ENCODE measurements around the gene IL23R. TPM values are rescaled to one million over a fixed set of nuclear protein-coding genes. Genes with fewer than 3 reads are reported as not detected.
A peak's percentile ranks its signal among the peaks of the same experiment; 100 is the strongest.
"Not testable (repeated sequence)": the region's sequence is repeated elsewhere in the genome, so short reads cannot be mapped to it uniquely, and the experiment has no call there.

Gene IL23R
- total RNA-seq, 4 donors from 2014 or later = under 0.01 to 0.22 TPM; not detected in 2

GRCh38 chr1:67142931-67143330 is 23.3 kb upstream of the IL23R start:
- no peak for TF ChIP-seq CTCF (IDR thresholded peaks at IDR 0.05)
- no peak for TF ChIP-seq POLR2A (IDR thresholded peaks at IDR 0.05)
- H3K36me3 ChIP-seq = no peaks in the 10 kb centered on the region
- no peaks in the 10 kb centered on the region for H3K4me1 ChIP-seq
- no peak overlapping the region for H3K27ac ChIP-seq
- no peak for DNase-seq
- intact Hi-C loops (cut with DNase I) = no loop called here
- WGBS, 2 donors = 60 to 70% methylated on average over 3 of the region's 3 CpGs
- H3K9me3 ChIP-seq = no peaks in the 10 kb centered on the region
- H3K4me3 ChIP-seq = no peak overlapping the region
- H3K27me3 ChIP-seq = no peaks in the 10 kb centered on the region

DNA sequence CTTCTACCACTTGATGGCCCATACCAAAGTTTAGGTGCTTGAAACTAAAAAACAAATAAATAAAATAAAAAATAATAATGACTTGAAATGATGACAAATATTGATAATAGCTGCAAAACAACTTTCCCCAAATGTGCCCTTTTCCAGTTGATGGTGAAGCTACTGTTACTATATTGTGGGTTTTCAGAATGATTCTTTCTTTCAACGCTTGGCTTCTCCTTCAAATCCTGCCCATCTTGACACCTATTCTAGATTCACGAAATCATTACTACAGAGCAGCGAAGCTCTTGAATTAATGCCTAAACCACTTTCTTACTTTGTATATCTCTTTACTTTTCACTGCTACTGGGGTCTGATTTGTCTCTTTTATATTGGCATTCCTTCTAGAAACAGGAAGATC is 22.3 kb upstream of the IL23R start:
- Histone ChIP-seq H3K36me3 (no peaks in the 10 kb centered on the region), H3K27ac (no peak overlapping the region), H3K9me3 (no peaks in the 10 kb centered on the region), H3K27me3 (no peaks in the 10 kb centered on the region), H3K4me3 (no peak overlapping the region), H3K4me1 (peaks cover 0 to 5% (median 3%) of the 10 kb centered on the region in 3 donors)
- 76 to 82% methylated on average over 3 of the region's 3 CpGs for WGBS, 2 donors
- intact Hi-C loops (cut with DNase I) = no loop called here
- TF ChIP-seq POLR2A (IDR thresholded peaks at IDR 0.05) = no peak
- DNase-seq = no peak

DNA sequence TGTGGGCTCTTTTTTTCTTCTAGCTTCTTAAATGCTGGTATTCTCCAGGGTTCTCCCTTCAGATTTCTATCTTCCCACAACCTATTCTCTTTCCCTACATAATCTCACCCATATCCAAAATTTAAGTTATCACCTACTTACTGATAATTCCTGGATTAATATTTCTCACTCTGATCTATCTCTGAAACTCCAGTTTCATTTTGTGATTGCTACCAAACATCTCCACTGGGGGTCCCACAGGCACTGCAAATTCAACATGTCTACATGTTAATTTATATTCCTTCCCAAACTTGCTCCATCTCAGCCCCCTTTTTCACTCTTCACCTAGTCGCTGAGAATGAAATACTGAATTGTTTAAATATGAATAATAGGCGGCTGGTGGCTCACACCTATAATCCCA is 21.6 kb upstream of the IL23R start:
- Histone ChIP-seq H3K4me1 (peaks cover 0 to 11% (median 4%) of the 10 kb centered on the region in 3 donors), H3K27ac (no peak overlapping the region), H3K27me3 (no peaks in the 10 kb centered on the region), H3K4me3 (no peak overlapping the region), H3K36me3 (no peaks in the 10 kb centered on the region), H3K9me3 (no peaks in the 10 kb centered on the region)
- intact Hi-C loops (cut with DNase I) = loop anchor here (5.0 kb wide), 1 partner anchor 147 kb away; no protein-coding TSS in a partner anchor
- WGBS, 2 donors = 68 to 71% methylated on average over 2 of the region's 2 CpGs
- DNase-seq = no peak
- TF ChIP-seq POLR2A (IDR thresholded peaks at IDR 0.05) = no peak
- peak in 3 of 6 experiments; percentile 10 to 13 (median 12) for TF ChIP-seq CTCF (IDR thresholded peaks at IDR 0.05)

- H3K4me3 ChIP-seq = no peak overlapping the region
- TF ChIP-seq POLR2A (IDR thresholded peaks at IDR 0.05) = no peak
- TF ChIP-seq CTCF (IDR thresholded peaks at IDR 0.05) = no peak
- no peaks in the 10 kb centered on the region for H3K36me3 ChIP-seq
- 82 to 88% methylated on average over 3 of the region's 3 CpGs for WGBS, 2 donors
- no peaks in the 10 kb centered on the region for H3K9me3 ChIP-seq
- H3K4me1 ChIP-seq = peaks cover 0 to 11% (median 4%) of the 10 kb centered on the region in 3 donors
- H3K27ac ChIP-seq = no peak overlapping the region
- intact Hi-C loops (cut with DNase I) = loop anchor here (5.0 kb wide), 1 partner anchor 149 kb away; no protein-coding TSS in a partner anchor
- DNase-seq = no peak
- H3K27me3 ChIP-seq = no peaks in the 10 kb centered on the region
Observed at GRCh38 chr1:67146101-67146500, 20.2 kb upstream of the IL23R start.

DNA sequence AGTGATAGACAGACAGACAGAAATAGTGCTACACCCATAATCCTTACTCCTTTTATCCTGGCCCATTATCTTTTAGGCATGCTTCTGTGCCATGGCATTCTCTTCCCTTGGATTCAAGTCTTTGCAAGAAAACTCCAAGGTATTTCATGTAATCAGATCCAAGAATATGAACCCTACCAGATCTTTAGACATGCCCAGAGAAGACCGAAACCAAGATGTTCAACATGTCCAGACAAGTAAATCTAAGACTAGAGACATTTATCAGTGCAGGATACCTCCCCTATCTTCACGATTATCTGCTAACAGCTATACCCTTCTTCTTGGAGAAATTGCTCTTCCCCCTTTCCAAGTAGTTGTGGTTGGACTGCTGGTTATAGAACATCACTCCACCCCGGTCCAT is 19.7 kb upstream of the IL23R start:
- no peaks in the 10 kb centered on the region for H3K27me3 ChIP-seq
- no peak overlapping the region for H3K27ac ChIP-seq
- TF ChIP-seq CTCF (IDR thresholded peaks at IDR 0.05) (no peak), POLR2A (IDR thresholded peaks at IDR 0.05) (no peak)
- no peaks in the 10 kb centered on the region for H3K36me3 ChIP-seq
- no peak for DNase-seq
- H3K9me3 ChIP-seq = no peaks in the 10 kb centered on the region
- WGBS, 2 donors = 49 to 75% methylated on average over 3 of the region's 3 CpGs
- intact Hi-C loops (cut with DNase I) = loop anchor here (5.0 kb wide), 1 partner anchor 149 kb away; no protein-coding TSS in a partner anchor
- peaks cover 0 to 11% (median 4%) of the 10 kb centered on the region in 3 donors for H3K4me1 ChIP-seq
- no peak overlapping the region for H3K4me3 ChIP-seq

- H3K36me3 ChIP-seq, H3K4me3 ChIP-seq, H3K27ac ChIP-seq, H3K27me3 ChIP-seq, DNase-seq, H3K9me3 ChIP-seq: not testable (repeated sequence)
- intact Hi-C loops (cut with DNase I) = loop anchor here (5.0 kb wide), 1 partner anchor 151 kb away; no protein-coding TSS in a partner anchor
- WGBS, 2 donors = 84 to 89% methylated on average over 12 to 16 of the region's 20 CpGs
- peaks cover 0 to 11% (median 4%) of the 10 kb centered on the region in 3 donors for H3K4me1 ChIP-seq
Observed at GRCh38 chr1:67147973-67148372, 18.3 kb upstream of the IL23R start.
